K562 (cell line): Measurements from ENCODE around the gene IRF3. TPM values are rescaled to one million over a fixed set of nuclear protein-coding genes. Genes with fewer than 3 reads are reported as not detected.

Experiments
- EP300 ChIP-seq: IDR thresholded peaks from 2 replicates; pipeline ENCODE4 v1.6.1; 2012; ENCODE audit warnings: low read length, improper control_type of control experiment
- ETV6 ChIP-seq, 3 experiments: fragments of 150-350 bp in 1 of 3; sonication (generic) in 1 of 3; formaldehyde crosslinking in 1 of 3; IDR thresholded peaks; 2 replicates each; pipeline versions ENCODE4 v1.6.1 to v1.8.0; 2014 to 2022; ENCODE audit warnings: borderline replicate concordance in 2 of 3, low read depth in 2 of 3, antibody characterized with exemption in 1 of 3, low read length in 1 of 3, mild to moderate bottlenecking in 1 of 3, missing genetic modification reagents in 1 of 3
- EWSR1 ChIP-seq: fragments of 450-650 bp; IDR thresholded peaks from 2 replicates; pipeline ENCODE4 v1.6.1; 2018; ENCODE audit warnings: borderline replicate concordance, mild to moderate bottlenecking, low read depth, moderate library complexity; ENCODE audit not compliant: partially characterized antibody
- FOXO4 ChIP-seq: fragments of 450-650 bp; formaldehyde crosslinking; IDR thresholded peaks from 2 replicates; pipeline ENCODE4 v1.4.0; 2020; ENCODE audit warnings: mild to moderate bottlenecking, moderate library complexity
- HNRNPUL1 ChIP-seq: fragments of 200-400 bp; formaldehyde crosslinking; IDR thresholded peaks from 2 replicates; pipeline ENCODE4 v1.6.1; 2017; ENCODE audit warnings: low read length
- KLF1 ChIP-seq: fragments of 450-650 bp; IDR thresholded peaks from 2 replicates; pipeline ENCODE4 v1.6.1; 2016; ENCODE audit warnings: missing genetic modification characterization, missing compliant biosample characterization
- MAFF ChIP-seq: IDR thresholded peaks from 2 replicates; pipeline ENCODE4 v1.6.1; 2012; ENCODE audit warnings: low read length, improper control_type of control experiment
- NFATC3 ChIP-seq: fragments of 450-650 bp; IDR thresholded peaks from 2 replicates; pipeline ENCODE4 v1.6.1; 2017; ENCODE audit warnings: mild to moderate bottlenecking
- POLR2AphosphoS2 ChIP-seq: IDR thresholded peaks from 2 replicates; pipeline ENCODE4 v1.6.1; 2012; ENCODE audit warnings: low read length, improper control_type of control experiment
- RREB1 ChIP-seq: fragments of 250-450 bp; sonication (Bioruptor Pico); IDR thresholded peaks from 2 replicates; pipeline ENCODE4 v1.4.0; 2020
- TAF9B ChIP-seq: fragments of 450-650 bp; IDR thresholded peaks from 2 replicates; pipeline ENCODE4 v1.6.1; 2018; ENCODE audit warnings: mild to moderate bottlenecking; ENCODE audit not compliant: partially characterized antibody
- ZBED1 ChIP-seq: IDR thresholded peaks from 2 replicates; pipeline ENCODE4 v1.6.1; 2014
- ZBTB33 ChIP-seq: sonication (generic); formaldehyde crosslinking; IDR thresholded peaks from 2 replicates; pipeline ENCODE4 v1.8.1; 2023; ENCODE audit warnings: mild to moderate bottlenecking, missing genetic modification reagents
- ZKSCAN8 ChIP-seq: fragments of 200-800 bp; sonication (Bioruptor generic); IDR thresholded peaks from 2 replicates; pipeline ENCODE4 v1.6.1; 2016; ENCODE audit warnings: missing genetic modification characterization, missing compliant biosample characterization
- polyA plus RNA-seq, 8 experiments: library from polyadenylated mRNA; depleted of rRNA in 4 of 8; stranded (reverse) in 5 of 8; unstranded in 3 of 8; fragments of >200 nt; fragmentation: Nextera tagmentation in 2 of 8; fragmentation: Illumina TruSeq in 1 of 8; extraction: Ambion mirVana in 2 of 8; extraction: Trizol in 1 of 8; gene quantifications; 2 replicates each; pipeline versions ENCODE4 v1.2.1 to v1.2.3, GENCODE V29; 2011 to 2014; ENCODE audit warnings: inconsistent platforms in 1 of 8, missing spikeins in 1 of 8
- total RNA-seq, 7 experiments: library from RNA; depleted of rRNA in 6 of 7; stranded (reverse); fragments of >200 nt in 6 of 7; fragmentation: Illumina TruSeq in 2 of 7; extraction: Trizol in 2 of 7; gene quantifications; 2 replicates each; pipeline versions ENCODE4 v1.2.1 to v1.2.3, GENCODE V29; 2011 to 2021; ENCODE audit warnings: low replicate concordance in 1 of 7

Gene IRF3
- total and polyA plus RNA-seq, 9 of the 15 experiments (the other 6 are each of a cell fraction or from before 2014, with no cell fraction given): 7.5 to 145 (median 65.4) TPM

- no peak for TF ChIP-seq FOXO4
- TF ChIP-seq POLR2AphosphoS2: no peak
- TF ChIP-seq EWSR1: no peak
- TF ChIP-seq EP300: no peak
- no peak for TF ChIP-seq KLF1 (tag)
- no peak for TF ChIP-seq HNRNPUL1
- no peak for TF ChIP-seq MAFF
- TF ChIP-seq ZBTB33 (CRISPR knock-in tag): 0 out of 2 replicates have a peak, but pooled peaks have one; percentile 20
- no peak for TF ChIP-seq ETV6 (IDR thresholded peaks at IDR 0.05; ENCODE audit: borderline replicate concordance in 1 of 2, low read depth in 2 of 2, low read length in 1 of 2)
- TF ChIP-seq ETV6 (CRISPR knock-in tag; IDR thresholded peaks at IDR 0.05; ENCODE audit: borderline replicate concordance): no peak
- TF ChIP-seq ZKSCAN8: no peak
- TF ChIP-seq NFATC3: no peak
- peak; percentile 26; the same call in 1 of the 2 replicates for TF ChIP-seq ZBED1
- no peak for TF ChIP-seq TAF9B
- no peak for TF ChIP-seq RREB1
Measured at GRCh38 chr19:49664171-49665035, 1.3 kb downstream of the IRF3 start (continued).
